ENCODE results near the gene CIDEC.

The CIDEC gene

GRCh38 chr3:9879830-9880549 lies at the start of gene CIDEC:
CIDEC (minus strand) TSS chr3:9880253; CDS start chr3:9878486, 1,767 bp downstream.
- DNase-seq, result no peak

DNA sequence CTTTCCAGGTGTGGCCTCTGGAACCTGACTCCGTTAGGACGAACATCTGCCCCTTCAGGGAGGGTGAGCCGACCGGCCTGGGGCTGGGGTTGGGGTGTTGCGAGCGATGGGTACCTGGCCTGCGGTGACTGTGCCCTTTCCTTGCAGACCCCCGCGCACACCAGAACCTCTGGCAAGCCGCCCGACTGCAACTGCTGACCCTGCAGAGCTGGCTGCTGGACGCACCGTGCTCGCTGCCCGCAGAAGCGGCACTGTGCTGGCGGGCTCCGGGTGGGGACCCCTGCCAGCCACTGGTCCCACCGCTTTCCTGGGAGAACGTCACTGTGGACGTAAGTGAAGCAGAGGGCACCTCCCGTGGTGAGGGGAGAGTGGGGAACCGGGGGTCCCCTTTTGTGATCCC lies 48.1 kb upstream of the CIDEC start:
- no peak for DNase-seq

- DNase-seq, result no peak
These were observed 38.4 kb upstream of the CIDEC start for GRCh38 chr3:9918261-9919038.

- no peak for DNase-seq
These were observed 37.8 kb upstream of the CIDEC start for GRCh38 chr3:9917820-9918219.

DNA sequence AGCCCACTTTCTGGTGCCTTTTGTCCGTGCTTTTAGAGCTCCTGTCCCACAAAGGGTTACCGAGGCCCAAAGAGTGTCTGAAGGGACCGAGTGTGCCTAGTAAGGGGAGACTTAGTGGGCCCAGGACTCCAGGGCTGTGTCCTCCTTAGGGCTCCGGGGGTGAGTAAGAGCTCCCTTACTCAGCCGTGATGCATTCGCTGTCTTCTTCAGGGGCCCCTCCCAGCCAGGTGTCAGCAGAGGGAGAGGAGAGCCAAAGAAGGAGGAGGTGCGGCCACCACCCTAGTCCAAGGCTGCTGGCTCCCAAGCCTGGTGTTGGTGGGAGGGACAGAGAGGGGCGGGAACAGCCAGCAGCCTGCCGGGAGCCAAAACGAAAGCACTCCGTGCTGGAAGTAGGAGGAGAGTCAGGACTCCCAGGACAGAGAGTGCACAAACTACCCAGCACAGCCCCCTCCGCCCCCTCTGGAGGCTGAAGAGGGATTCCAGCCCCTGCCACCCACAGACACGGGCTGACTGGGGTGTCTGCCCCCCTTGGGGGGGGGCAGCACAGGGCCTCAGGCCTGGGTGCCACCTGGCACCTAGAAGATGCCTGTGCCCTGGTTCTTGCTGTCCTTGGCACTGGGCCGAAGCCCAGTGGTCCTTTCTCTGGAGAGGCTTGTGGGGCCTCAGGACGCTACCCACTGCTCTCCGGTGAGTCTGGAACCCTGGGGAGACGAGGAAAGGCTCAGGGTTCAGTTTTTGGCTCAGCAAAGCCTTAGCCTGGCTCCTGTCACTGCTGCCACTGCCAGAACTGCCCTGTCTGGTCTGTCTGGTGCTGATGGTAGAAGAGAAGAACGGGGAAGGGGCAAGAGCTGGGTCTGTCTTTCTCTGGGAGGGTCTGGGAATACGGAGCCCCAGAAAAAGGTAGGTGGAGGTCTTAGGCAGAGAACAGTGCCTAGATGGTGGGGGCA lies 37.0 kb upstream of the CIDEC start, which contains the start of gene IL17RC:
IL17RC (plus strand) TSS at position 365 of the 947 bp plus-strand sequence; CDS start at position 583, 218 bp downstream.
- peak; percentile 34 to 53 for DNase-seq

GRCh38 chr3:9916346-9916733 lies 36.3 kb upstream of the CIDEC start:
- DNase-seq, result no peak

GRCh38 chr3:9915254-9916141 lies 35.4 kb upstream of the CIDEC start:
- DNase-seq, result peak; percentile 53 to 55

- no peak for DNase-seq
These were observed 34.7 kb upstream of the CIDEC start for GRCh38 chr3:9914559-9915253.

GRCh38 chr3:9914011-9914410 lies 34.0 kb upstream of the CIDEC start:
- no peak for DNase-seq

- DNase-seq, result no peak
These were observed 33.5 kb upstream of the CIDEC start for GRCh38 chr3:9913601-9914000.

DNA sequence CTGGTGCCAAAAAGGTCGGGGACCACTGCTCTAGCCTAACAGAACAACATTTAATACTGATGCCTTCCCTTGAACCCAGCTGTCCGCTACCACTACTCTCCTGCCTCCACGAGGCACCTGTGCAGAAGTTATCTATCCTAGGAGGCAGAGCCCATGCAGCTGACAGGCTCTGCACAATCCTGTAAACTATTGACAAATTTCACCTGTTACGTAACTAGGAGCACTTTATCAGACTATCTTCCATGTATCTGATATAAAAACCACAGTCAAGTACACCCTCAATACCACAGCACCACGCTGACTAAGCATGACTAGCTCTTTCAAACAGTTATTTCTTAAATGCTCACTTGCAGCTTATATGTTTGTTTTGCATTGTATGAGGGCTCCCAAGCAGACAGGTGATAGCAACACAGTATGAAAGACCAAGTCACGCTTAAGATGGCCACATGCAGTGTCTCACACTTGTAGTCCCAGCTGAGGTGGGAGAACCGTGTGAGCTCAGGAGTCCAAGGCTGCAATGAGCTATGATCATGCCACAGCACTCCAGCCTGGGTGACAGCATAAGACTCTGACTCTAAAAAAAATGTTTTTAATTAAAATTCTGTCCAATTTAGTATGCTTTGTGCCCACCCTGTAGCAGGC lies 32.4 kb upstream of the CIDEC start:
- DNase-seq, result peak in 1 of 2 experiments; percentile 23

GRCh38 chr3:9911863-9912262 lies 31.8 kb upstream of the CIDEC start:
- no peak for DNase-seq

DNA sequence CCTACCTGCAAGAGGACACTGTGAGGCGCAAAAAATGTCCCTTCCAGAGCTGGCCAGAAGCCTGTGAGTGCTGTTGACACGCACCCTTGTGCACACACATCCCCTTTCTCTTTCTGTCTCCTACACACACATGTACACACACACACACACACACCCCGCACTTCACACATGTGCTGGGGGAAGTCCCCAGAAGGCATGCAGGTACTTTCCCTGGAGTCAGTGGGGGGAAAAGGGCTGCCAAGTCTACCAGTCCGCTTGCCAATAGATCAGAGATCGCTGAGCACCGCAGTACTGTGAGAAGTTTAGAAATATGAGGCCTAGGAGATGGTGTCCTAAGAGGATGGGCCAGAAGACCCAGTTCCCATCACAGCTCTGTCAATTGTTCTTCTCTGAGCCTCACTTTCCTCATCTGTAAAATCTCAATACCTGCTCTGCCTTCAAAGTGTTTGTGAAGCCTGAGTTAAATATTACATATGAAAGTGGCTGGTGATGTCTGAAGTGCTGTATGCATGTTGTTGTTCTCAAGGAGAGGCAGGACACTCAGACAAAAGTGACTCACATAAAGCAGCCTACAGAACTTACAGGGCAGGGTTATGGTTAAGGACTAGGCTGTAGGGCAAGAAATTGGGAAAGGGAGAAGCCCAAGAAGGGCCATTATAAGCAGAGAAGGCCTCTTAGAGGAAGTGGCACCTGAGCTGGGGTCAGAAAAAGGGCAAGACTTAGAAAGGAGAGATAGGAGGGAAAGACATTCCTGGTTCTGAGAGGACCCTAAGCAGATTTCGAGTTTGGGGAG lies 29.4 kb upstream of the CIDEC start:
- DNase-seq, result peak in 1 of 2 experiments; percentile 34

GRCh38 chr3:9908286-9908685 lies 28.2 kb upstream of the CIDEC start:
- DNase-seq, result no peak

DNA sequence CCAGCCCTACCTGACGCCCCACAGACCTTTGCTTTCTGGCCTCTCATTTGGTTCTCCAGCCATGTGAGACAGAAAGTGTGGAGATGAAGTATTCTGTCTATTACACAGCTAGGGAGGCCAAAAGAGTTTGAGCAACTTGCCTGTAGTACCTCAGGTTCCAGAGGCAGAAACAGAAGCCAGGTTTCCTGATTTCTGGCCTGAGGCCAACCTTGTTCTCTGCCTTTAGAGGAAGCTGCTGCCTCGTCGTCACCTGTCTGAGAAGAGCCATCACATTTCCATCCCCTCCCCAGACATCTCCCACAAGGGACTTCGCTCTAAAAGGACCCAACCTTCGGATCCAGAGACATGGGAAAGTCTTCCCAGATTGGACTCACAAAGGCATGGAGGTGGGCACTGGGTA lies 26.4 kb upstream of the CIDEC start:
- DNase-seq, result no peak

DNA sequence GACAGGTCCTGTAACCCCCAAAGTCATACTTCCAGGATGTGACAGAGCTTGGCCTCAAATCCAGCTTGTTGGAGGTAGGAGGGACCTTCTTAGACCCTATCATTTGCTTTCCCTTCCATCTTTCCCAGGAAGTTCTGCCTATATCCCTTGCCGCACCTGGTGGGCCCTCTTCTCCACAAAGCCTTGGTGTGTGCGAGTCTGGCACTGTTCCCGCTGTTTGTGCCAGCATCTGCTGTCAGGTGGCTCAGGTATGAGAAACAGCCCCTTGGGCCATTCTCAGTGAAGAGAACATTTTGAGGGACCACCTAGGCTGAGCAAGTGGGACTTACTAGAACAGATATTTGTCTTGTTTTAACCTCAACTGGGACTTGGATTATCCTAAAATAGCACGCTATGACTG lies 23.9 kb upstream of the CIDEC start:
- no peak for DNase-seq

GRCh38 chr3:9903238-9903624 lies 23.2 kb upstream of the CIDEC start:
- peak; percentile 29 to 38 for DNase-seq

DNA sequence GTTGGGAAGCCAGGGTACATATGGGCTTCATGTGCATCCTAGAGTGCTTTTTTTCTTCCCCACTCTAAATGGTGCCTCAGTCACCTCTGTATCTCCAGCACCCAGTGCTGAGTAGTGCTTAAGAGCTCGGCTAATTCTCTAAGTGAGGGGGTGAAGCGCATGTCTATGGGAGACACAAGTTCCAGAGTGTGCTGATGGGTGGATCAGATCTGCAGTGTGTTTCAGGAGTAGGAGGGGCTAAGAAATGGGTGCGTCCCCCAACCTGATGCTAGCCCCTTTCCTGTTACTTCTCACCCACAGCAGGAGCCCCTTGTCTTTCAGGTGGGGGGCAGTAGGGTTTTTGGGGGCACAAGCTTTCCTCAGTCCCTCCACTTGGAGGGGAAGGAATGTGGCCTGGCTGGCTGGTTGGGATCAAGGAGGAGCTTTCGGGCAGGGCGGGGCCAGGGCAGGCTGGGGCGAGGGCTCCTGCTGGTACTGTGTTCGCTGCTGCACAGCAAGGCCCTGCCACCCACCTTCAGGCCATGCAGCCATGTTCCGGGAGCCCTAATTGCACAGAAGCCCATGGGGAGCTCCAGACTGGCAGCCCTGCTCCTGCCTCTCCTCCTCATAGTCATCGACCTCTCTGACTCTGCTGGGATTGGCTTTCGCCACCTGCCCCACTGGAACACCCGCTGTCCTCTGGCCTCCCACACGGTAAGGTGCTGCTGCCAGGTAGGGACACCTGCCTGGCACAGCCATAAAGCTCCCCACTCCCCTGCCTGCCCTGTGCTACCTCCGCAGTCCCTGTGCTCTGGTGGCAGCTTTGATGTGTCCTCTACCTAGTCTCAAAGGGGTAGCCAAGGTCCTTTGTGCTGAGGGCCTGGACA lies 22.6 kb upstream of the CIDEC start, which contains the start of gene IL17RE:
IL17RE (plus strand) TSS at position 477 of the 866 bp plus-strand sequence; CDS start at position 562, 85 bp downstream.
- DNase-seq, result peak; percentile 22 to 30

GRCh38 chr3:9901967-9902366 lies 21.9 kb upstream of the CIDEC start:
- peak; percentile 49 to 67 for DNase-seq

Data from activated CD4-positive, alpha-beta T cell treated with anti-CD3 and anti-CD28 coated beads, Interleukin-2, amount 50 U/mL, for 48 hours (primary cell).